ENCODE results near the gene DNMBP. TPM values are rescaled to one million over a fixed set of nuclear protein-coding genes. Genes with fewer than 3 reads are reported as not detected.

The DNMBP gene
- total RNA-seq, 5 donors from 2014 or later (not counting 1 experiment from before 2014, with no cell fraction given): 4.4 to 5.8 (median 4.6) TPM

DNA sequence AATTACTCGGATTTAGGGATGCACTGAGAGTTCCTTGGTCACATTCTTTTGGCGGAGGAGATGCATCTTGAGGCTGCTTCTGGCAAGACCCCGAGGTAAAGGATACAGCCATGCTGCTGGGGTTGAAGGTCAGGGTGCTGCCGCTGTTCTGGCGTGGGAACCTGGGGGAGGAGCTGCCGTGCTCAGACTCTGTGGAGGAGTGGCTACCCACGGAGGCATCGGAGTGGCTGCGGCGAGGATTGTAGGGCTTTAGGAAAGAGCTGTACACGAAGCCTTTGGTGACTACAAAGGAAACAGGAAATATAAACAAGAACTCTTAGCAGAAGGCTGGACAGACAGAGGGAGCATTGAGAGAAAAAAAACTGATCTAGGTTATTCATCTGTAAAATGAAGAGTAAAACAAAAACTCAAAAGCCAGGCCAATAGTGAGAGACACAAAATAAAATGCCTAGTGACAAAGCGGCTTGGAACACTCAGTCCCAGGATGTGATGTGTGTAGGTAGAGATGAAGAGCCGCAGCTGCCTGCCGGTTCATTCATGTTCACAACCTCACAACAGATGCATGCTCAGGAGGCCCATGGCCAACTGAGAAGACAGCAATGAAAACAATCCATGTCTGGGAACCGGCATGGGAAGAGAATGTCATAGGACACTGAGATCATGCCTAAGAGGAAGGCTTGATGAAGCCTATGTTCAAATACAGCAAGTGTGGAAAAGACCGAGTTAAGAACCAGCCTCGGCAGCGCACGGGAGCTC is 129.5 kb downstream of the DNMBP start:
- POLR2A ChIA-PET: no interaction called here
- Histone ChIP-seq H3K36me3 (ENCODE audit: control insufficient read depth in 2 of 2, extremely low read depth in 1 of 2, insufficient read depth in 1 of 2, low read length in 1 of 2) (peaks cover 4 to 22% of the 10 kb centered on the region in 2 donors), H3K4me3 (ENCODE audit: control insufficient read depth in 1 of 2, extremely low read depth in 1 of 2, low read length in 1 of 2) (no peak overlapping the region), H3K27me3 (replicated peaks in 1 of 2; ENCODE audit: control insufficient read depth in 2 of 2, extremely low read depth in 1 of 2, insufficient read depth in 2 of 2, low read length in 1 of 2) (peaks cover 0 to 8% of the 10 kb centered on the region in 2 experiments), H3K27ac (ENCODE audit: low read length) (no peak overlapping the region), H3K4me1 (ENCODE audit: control insufficient read depth in 1 of 2, extremely low read depth in 1 of 2, insufficient read depth in 2 of 2, low read length in 2 of 2) (no peaks in the 10 kb centered on the region), H3K9me3 (no peaks in the 10 kb centered on the region)
- Mint-ChIP-seq H3K4me3 (no peak overlapping the region), H3K4me1 (peaks cover 9 to 10% (median 9%) of the 10 kb centered on the region in 3 donors), H3K9me3 (no peaks in the 10 kb centered on the region), H3K27me3 (peaks cover 13 to 16% of the 10 kb centered on the region in 2 donors), H3K36me3 (peaks cover 73% of the 10 kb centered on the region), H3K27ac (no peak overlapping the region)
- DNase-seq (no peak), ATAC-seq (replicated peaks in 1 of 4) (no peak)
- 89% methylated on average over 15 of the region's 19 CpGs for WGBS (ENCODE audit: insufficient coverage)
- CTCF ChIA-PET: no interaction called here

DNA sequence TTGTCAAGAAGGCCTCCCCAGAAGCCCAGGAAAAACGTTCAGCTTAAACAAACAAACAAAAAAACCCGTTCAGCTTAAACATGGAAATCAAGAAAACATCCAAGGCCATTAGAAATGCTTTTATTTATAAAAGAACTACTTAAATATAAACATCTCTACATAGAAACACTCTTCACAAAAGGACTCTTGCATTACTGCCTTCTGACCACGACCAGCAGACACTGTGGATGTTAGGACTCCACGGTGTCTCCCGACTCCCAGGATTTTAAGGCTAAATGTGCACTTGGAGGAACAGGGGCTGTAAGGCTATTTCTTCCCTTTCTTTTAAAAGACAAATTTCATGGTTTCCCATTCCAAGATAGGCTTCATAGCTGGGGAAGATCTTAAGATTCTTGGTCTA is 134.3 kb downstream of the DNMBP start:
- CTCF ChIA-PET: no interaction called here
- Histone ChIP-seq H3K27ac (ENCODE audit: low read length) (no peak overlapping the region), H3K9me3 (no peaks in the 10 kb centered on the region), H3K4me3 (ENCODE audit: control insufficient read depth in 1 of 2, extremely low read depth in 1 of 2, low read length in 1 of 2) (no peak overlapping the region), H3K4me1 (ENCODE audit: control insufficient read depth in 1 of 2, extremely low read depth in 1 of 2, insufficient read depth in 2 of 2, low read length in 2 of 2) (peaks cover 3 to 7% of the 10 kb centered on the region in 2 experiments), H3K36me3 (ENCODE audit: control insufficient read depth in 2 of 2, extremely low read depth in 1 of 2, insufficient read depth in 1 of 2, low read length in 1 of 2) (peaks cover under 1 to 12% of the 10 kb centered on the region in 2 donors), H3K27me3 (replicated peaks in 1 of 2; ENCODE audit: control insufficient read depth in 2 of 2, extremely low read depth in 1 of 2, insufficient read depth in 2 of 2, low read length in 1 of 2) (peaks cover 0 to 32% of the 10 kb centered on the region in 2 experiments)
- Mint-ChIP-seq H3K4me3 (no peak overlapping the region), H3K27me3 (peaks cover 46 to 47% of the 10 kb centered on the region in 2 donors), H3K9me3 (no peaks in the 10 kb centered on the region), H3K36me3 (peaks cover 55% of the 10 kb centered on the region), H3K27ac (no peak overlapping the region), H3K4me1 (peaks cover 16 to 21% (median 17%) of the 10 kb centered on the region in 3 donors)
- POLR2A ChIA-PET: no interaction called here
- no peak for DNase-seq
- ATAC-seq (replicated peaks in 1 of 4): no peak
- no CpG with 5 or more reads among the region's 5 CpGs for WGBS (ENCODE audit: insufficient coverage)

DNA sequence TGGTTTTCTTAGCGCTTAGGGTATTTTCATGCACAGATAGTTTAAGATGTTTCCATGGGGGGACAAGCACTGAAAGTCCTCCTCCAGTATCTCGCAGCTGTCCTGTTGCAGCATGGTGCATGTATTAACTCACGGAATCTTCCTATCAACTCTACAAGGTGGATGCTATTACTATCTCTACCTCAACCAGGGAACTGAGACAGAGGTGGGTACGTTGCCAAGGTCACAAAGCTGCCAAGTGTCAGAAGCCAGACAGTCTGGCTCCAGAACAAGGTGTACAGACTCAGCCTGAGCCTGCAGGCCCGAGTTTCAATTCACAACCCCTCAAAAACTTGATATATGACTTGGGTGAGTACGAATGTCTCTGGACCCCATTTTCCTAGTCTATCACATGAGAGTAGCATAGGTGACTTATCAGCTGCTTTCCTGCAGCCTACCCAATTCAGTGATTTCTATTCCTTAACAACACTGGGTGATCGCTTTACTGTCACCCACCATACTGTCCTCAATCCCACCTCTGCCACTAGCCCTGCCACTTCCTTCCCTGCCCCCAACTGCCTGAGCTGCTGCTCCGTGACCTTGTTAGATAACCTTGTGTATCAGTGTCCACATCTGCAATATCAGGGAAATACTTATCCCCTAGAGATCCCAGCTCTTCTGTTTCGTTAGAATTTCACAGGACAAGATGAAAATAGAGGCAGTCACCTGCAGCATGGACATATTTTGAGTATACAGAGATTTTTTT is 135.2 kb downstream of the DNMBP start:
- H3K4me1 Mint-ChIP-seq: peaks cover 24 to 27% (median 26%) of the 10 kb centered on the region in 3 donors
- ChIA-PET POLR2A (no interaction called here), CTCF (no interaction called here)

DNA sequence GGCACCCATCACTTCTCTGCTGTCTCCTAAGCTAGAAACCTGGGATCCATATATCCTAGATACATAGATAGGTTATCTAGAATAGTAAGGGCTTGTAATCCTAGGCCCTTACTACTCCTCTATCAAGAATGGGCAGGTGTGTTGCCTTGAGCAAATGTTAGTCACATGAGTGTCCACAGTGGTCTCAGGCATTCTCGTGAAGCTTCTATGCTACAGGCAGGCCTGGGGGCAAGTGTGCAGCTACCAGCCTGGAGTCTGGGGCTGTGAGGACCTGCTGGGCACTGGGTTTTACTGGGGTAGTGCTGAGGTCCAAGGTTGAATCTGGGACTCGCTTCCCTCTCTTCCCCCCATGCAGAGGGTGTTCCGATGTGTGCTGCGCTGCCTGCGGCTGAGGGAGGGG is 135.9 kb downstream of the DNMBP start:
- peaks cover 55 to 62% of the 10 kb centered on the region in 2 donors for H3K27me3 Mint-ChIP-seq
- Histone ChIP-seq H3K4me3 (ENCODE audit: control insufficient read depth in 1 of 2, extremely low read depth in 1 of 2, low read length in 1 of 2) (no peak overlapping the region), H3K27ac (ENCODE audit: low read length) (no peak overlapping the region), H3K27me3 (replicated peaks in 1 of 2; ENCODE audit: control insufficient read depth in 2 of 2, extremely low read depth in 1 of 2, insufficient read depth in 2 of 2, low read length in 1 of 2) (peaks cover 0 to 46% of the 10 kb centered on the region in 2 experiments), H3K36me3 (ENCODE audit: control insufficient read depth in 2 of 2, extremely low read depth in 1 of 2, insufficient read depth in 1 of 2, low read length in 1 of 2) (peaks cover 0 to 10% of the 10 kb centered on the region in 2 donors), H3K4me1 (ENCODE audit: control insufficient read depth in 1 of 2, extremely low read depth in 1 of 2, insufficient read depth in 2 of 2, low read length in 2 of 2) (peaks cover 3 to 19% of the 10 kb centered on the region in 2 experiments), H3K9me3 (no peaks in the 10 kb centered on the region)
- no peak overlapping the region for H3K4me3 Mint-ChIP-seq
- ATAC-seq (replicated peaks in 1 of 4) (no peak), DNase-seq (no peak)
- peaks cover 24 to 27% (median 26%) of the 10 kb centered on the region in 3 donors for H3K4me1 Mint-ChIP-seq
- 91% methylated on average over 4 of the region's 5 CpGs for WGBS (ENCODE audit: insufficient coverage)
- ChIA-PET CTCF (no interaction called here), POLR2A (no interaction called here)
- no peak overlapping the region for H3K27ac Mint-ChIP-seq
- H3K9me3 Mint-ChIP-seq: no peaks in the 10 kb centered on the region
- peaks cover 41% of the 10 kb centered on the region for H3K36me3 Mint-ChIP-seq

More for the DNA sequence above, 135.2 kb downstream of the DNMBP start:
- Mint-ChIP-seq H3K9me3 (no peaks in the 10 kb centered on the region), H3K36me3 (peaks cover 45% of the 10 kb centered on the region), H3K4me3 (no peak overlapping the region), H3K27me3 (peaks cover 55% of the 10 kb centered on the region in 2 donors), H3K27ac (no peak overlapping the region)
- peaks cover 0 to 10% of the 10 kb centered on the region in 2 donors for H3K36me3 ChIP-seq (ENCODE audit: control insufficient read depth in 2 of 2, extremely low read depth in 1 of 2, insufficient read depth in 1 of 2, low read length in 1 of 2)
- ATAC-seq (replicated peaks in 1 of 4) (no peak), DNase-seq (no peak)
- no peak overlapping the region for H3K4me3 ChIP-seq (ENCODE audit: control insufficient read depth in 1 of 2, extremely low read depth in 1 of 2, low read length in 1 of 2)
- WGBS (ENCODE audit: insufficient coverage): 97% methylated on average over 4 of the region's 9 CpGs
- H3K27ac ChIP-seq (ENCODE audit: low read length): no peak overlapping the region
- peaks cover 0 to 40% of the 10 kb centered on the region in 2 experiments for H3K27me3 ChIP-seq (replicated peaks in 1 of 2; ENCODE audit: control insufficient read depth in 2 of 2, extremely low read depth in 1 of 2, insufficient read depth in 2 of 2, low read length in 1 of 2)
- H3K4me1 ChIP-seq (ENCODE audit: control insufficient read depth in 1 of 2, extremely low read depth in 1 of 2, insufficient read depth in 2 of 2, low read length in 2 of 2): peaks cover 3 to 17% of the 10 kb centered on the region in 2 experiments
- H3K9me3 ChIP-seq: no peaks in the 10 kb centered on the region

DNA sequence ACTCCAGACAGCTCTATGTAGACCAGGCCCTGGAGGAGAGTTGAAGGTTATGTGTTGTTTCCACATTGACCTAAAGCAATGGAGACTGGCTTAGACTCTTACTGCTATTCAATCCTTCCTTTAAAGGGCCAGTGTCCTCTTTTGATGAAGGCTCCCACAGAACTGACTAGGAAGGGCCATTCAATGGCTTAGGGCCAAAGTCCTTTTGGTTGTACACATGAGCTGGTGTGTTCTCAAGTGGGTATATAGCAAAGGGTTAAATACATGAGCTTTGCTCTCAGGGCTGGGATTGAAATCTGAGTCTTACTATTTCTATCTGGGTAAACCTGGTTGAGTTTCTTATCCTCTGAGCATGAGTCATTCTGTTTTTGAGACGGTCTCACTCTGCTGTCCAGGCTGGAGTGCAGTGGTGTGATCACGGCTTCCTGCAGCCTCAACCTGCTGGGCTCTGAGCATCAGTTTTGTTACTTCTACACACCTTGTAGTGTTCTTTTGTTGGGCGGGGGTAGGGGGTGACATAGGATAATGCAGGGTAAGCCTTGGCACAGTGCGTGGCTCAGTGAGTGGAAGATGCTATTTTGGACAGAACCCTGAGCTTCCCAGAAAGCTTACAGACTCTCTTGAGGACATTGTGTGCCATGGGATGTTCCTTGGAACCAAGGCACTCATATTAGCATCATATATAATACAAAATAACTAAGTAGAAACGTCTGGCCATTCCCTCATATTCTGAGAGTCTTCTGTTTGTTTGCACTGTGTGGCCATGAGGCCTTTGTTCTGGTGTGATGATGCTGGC is 137.2 kb downstream of the DNMBP start:
- Histone ChIP-seq H3K27me3 (replicated peaks in 1 of 2; ENCODE audit: control insufficient read depth in 2 of 2, extremely low read depth in 1 of 2, insufficient read depth in 2 of 2, low read length in 1 of 2) (peaks cover 0 to 44% of the 10 kb centered on the region in 2 experiments), H3K36me3 (ENCODE audit: control insufficient read depth in 2 of 2, extremely low read depth in 1 of 2, insufficient read depth in 1 of 2, low read length in 1 of 2) (peaks cover 0 to 10% of the 10 kb centered on the region in 2 donors), H3K4me1 (ENCODE audit: control insufficient read depth in 1 of 2, extremely low read depth in 1 of 2, insufficient read depth in 2 of 2, low read length in 2 of 2) (peaks cover 3 to 19% of the 10 kb centered on the region in 2 experiments), H3K9me3 (no peaks in the 10 kb centered on the region), H3K27ac (ENCODE audit: low read length) (no peak overlapping the region), H3K4me3 (ENCODE audit: control insufficient read depth in 1 of 2, extremely low read depth in 1 of 2, low read length in 1 of 2) (no peak overlapping the region)
- WGBS (ENCODE audit: insufficient coverage): 63% methylated on average over 2 of the region's 5 CpGs
- no peak overlapping the region for H3K27ac Mint-ChIP-seq
- H3K27me3 Mint-ChIP-seq: peaks cover 62 to 69% of the 10 kb centered on the region in 2 donors
- POLR2A ChIA-PET: no interaction called here
- ATAC-seq (replicated peaks in 1 of 4) (no peak), DNase-seq (no peak)
- CTCF ChIA-PET: no interaction called here
- peaks cover 0 to 5% (median 1%) of the 10 kb centered on the region in 3 donors for H3K9me3 Mint-ChIP-seq
- H3K36me3 Mint-ChIP-seq: peaks cover 33% of the 10 kb centered on the region
- peaks cover 19 to 23% (median 21%) of the 10 kb centered on the region in 3 donors for H3K4me1 Mint-ChIP-seq
- no peak overlapping the region for H3K4me3 Mint-ChIP-seq

All from T-cell (primary cell).